ENCODE results near the gene CCNT1. TPM values are rescaled to one million over a fixed set of nuclear protein-coding genes. Genes with fewer than 3 reads are reported as not detected.

The CCNT1 gene
- total and polyA plus RNA-seq, 2 of the 13 experiments (the other 11 are each of a cell fraction or from before 2014, with no cell fraction given) = 18.0 to 28.2 TPM

DNA sequence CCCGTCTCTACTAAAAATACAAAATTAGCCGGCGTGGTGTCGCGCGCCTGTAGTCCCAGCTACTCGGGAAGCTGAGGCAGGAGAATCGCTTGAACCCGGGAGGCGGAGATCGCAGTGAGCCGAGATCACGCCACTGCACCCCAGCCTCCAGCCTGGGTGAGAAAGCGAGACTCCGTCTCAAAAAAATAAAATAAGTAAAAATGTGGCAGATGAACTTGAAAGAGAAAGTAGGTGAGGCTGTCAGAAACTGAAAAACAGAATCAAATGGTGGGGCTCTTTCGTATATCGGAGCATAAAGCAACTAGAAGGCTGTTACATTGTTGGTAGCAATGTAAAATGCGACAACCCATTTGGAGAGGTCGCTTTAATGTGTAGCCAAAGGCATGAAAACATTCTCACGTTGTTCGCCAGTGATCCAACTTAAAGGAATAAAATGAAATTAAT lies 767 bp upstream of the CCNT1 start (continued):
- no peak for TF ChIP-seq PAXIP1 (CRISPR knock-in tag; conservative IDR thresholded peaks at IDR 0.05)
- TF ChIP-seq ZNF644 (CRISPR knock-in tag; IDR thresholded peaks at IDR 0.05; ENCODE audit: low read depth) = 0 out of 2 replicates have a peak, but pooled peaks have one; percentile 4
- 0 out of 2 replicates have a peak, but pooled peaks have one; percentile 3 for TF ChIP-seq ZBED4 (CRISPR knock-in tag; IDR thresholded peaks at IDR 0.05; ENCODE audit: borderline replicate concordance)
- 0 out of 2 replicates have a peak, but pooled peaks have one; percentile 0 for TF ChIP-seq RCOR2 (CRISPR knock-in tag; IDR thresholded peaks at IDR 0.05)
- TF ChIP-seq AHDC1 (CRISPR knock-in tag; IDR thresholded peaks at IDR 0.05; ENCODE audit: borderline replicate concordance) = 0 out of 2 replicates have a peak, but pooled peaks have one; percentile 9
- TF ChIP-seq ZFAT (CRISPR knock-in tag; conservative IDR thresholded peaks at IDR 0.05) = no peak
- TF ChIP-seq CHD4 (IDR thresholded peaks at IDR 0.05; ENCODE audit: borderline replicate concordance, low read length) = peak; percentile 92; the same call in 1 of the 2 replicates
- 0 out of 2 replicates have a peak, but pooled peaks have one; percentile 3 for TF ChIP-seq RNF219 (CRISPR knock-in tag; IDR thresholded peaks at IDR 0.05)
- TF ChIP-seq, protein P1, sequence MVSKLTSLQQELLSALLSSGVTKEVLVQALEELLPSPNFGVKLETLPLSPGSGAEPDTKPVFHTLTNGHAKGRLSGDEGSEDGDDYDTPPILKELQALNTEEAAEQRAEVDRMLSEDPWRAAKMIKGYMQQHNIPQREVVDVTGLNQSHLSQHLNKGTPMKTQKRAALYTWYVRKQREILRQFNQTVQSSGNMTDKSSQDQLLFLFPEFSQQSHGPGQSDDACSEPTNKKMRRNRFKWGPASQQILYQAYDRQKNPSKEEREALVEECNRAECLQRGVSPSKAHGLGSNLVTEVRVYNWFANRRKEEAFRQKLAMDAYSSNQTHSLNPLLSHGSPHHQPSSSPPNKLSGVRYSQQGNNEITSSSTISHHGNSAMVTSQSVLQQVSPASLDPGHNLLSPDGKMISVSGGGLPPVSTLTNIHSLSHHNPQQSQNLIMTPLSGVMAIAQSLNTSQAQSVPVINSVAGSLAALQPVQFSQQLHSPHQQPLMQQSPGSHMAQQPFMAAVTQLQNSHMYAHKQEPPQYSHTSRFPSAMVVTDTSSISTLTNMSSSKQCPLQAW (CRISPR knock-in tag; IDR thresholded peaks at IDR 0.05) = no peak
